A549 (cell line): ENCODE data around the gene NCAPD2. TPM values are rescaled to one million over a fixed set of nuclear protein-coding genes. Genes with fewer than 3 reads are reported as not detected.
A peak's percentile ranks its signal among the peaks of the same experiment; 100 is the strongest.

Experiments
- ATAC-seq, 2 experiments: fragments of 200-7000 bp in 1 of 2; fragments of >200 bp in 1 of 2; cut with Nextera tagmentation in 1 of 2; cut with Tn5 transposase in 1 of 2; 3 replicates each; pipeline versions ENCODE4 v1.8.0 to v1.9.1; 2018 to 2020; ENCODE audit warnings: mild to moderate bottlenecking in 1 of 2, moderate library complexity in 1 of 2
- CTCF ChIA-PET: fragments of 300-600 bp; sonication (Branson Sonifier 250); formaldehyde crosslinking; extraction: SDS; loops from one replicate; lab custom pipeline; 2021; ENCODE audit warnings: antibody characterized with exemption, inconsistent platforms; lab: Yijun Ruan, JAX
- POLR2A ChIA-PET: fragments of 350-600 bp; formaldehyde crosslinking; extraction: SDS; loops from one replicate; lab custom pipeline; 2021; ENCODE audit warnings: antibody characterized with exemption, inconsistent platforms; lab: Yijun Ruan, JAX
- DNase-seq, 2 experiments: peaks; one replicate each; pipeline versions ENCODE4 v3.0.0 to v3.0.0-alpha.2; 2011 to 2016; ENCODE audit warnings: low read depth in 1 of 2, low spot score in 1 of 2
- FAIRE-seq: peaks from 2 replicates; lab custom pipeline; 2011; peaks lifted over from hg19 to GRCh38; lab: Jason Lieb, UNC
- H3K27ac ChIP-seq, 2 experiments: fragments of >200 bp; sonication (Bioruptor Twin); formaldehyde crosslinking; 3 replicates each; pipeline ENCODE4 v1.5.1; 2016 to 2017
- H3K4me1 ChIP-seq: fragments of >200 bp; sonication (Bioruptor Twin); formaldehyde crosslinking; 3 replicates; pipeline ENCODE4 v1.6.1; 2016
- H3K4me2 ChIP-seq: fragments of >200 bp; sonication (Bioruptor Twin); formaldehyde crosslinking; 3 replicates; pipeline ENCODE4 v1.6.1; 2016
- H3K4me3 ChIP-seq: fragments of >200 bp; sonication (Bioruptor Twin); formaldehyde crosslinking; 3 replicates; pipeline ENCODE4 v1.5.1; 2016
- H3K9me3 ChIP-seq: fragments of >200 bp; sonication (Bioruptor Twin); formaldehyde crosslinking; 3 replicates; pipeline ENCODE4 v1.6.1; 2016
- CBX8 ChIP-seq: fragments of 200-600 bp; sonication (generic); IDR thresholded peaks from 2 replicates; pipeline ENCODE4 v1.6.1; 2016
- CHD2 ChIP-seq: fragments of 150-350 bp; IDR thresholded peaks from 2 replicates; pipeline ENCODE4 v1.6.1; 2014; ENCODE audit warnings: low read length; ENCODE audit not compliant: partially characterized antibody
- CHD4 ChIP-seq: fragments of 200-600 bp; sonication (generic); IDR thresholded peaks from 2 replicates; pipeline ENCODE4 v1.6.1; 2016; ENCODE audit warnings: antibody characterized with exemption, mild to moderate bottlenecking, borderline replicate concordance
- E2F6 ChIP-seq: IDR thresholded peaks from 2 replicates; pipeline ENCODE4 v1.6.1; 2012; ENCODE audit warnings: low read depth, borderline replicate concordance
- EHF ChIP-seq: fragments of 250-450 bp; sonication (Bioruptor Pico); IDR thresholded peaks from 2 replicates; pipeline ENCODE4 v1.5.0; 2020; ENCODE audit warnings: mild to moderate bottlenecking
- EP300 ChIP-seq, 2 experiments: fragments of >200 bp; sonication (Bioruptor Twin); formaldehyde crosslinking; IDR thresholded peaks; 2 replicates in 1 of 2; 3 replicates in 1 of 2; pipeline ENCODE4 v1.6.1; 2016 to 2017
- FOXS1 ChIP-seq: fragments of 250-450 bp; sonication (Bioruptor Pico); IDR thresholded peaks from 2 replicates; pipeline ENCODE4 v1.5.0; 2020; ENCODE audit warnings: mild to moderate bottlenecking, moderate library complexity
- HES2 ChIP-seq: fragments of >200 bp; sonication (Bioruptor Twin); formaldehyde crosslinking; IDR thresholded peaks from 2 replicates; pipeline ENCODE4 v1.6.1; 2016
- HOXB5 ChIP-seq: fragments of 250-450 bp; sonication (Bioruptor Pico); IDR thresholded peaks from 2 replicates; pipeline ENCODE4 v1.5.0; 2020; ENCODE audit warnings: mild to moderate bottlenecking, moderate library complexity
- KDM5A ChIP-seq: fragments of 200-600 bp; sonication (generic); IDR thresholded peaks from 2 replicates; pipeline ENCODE4 v1.6.1; 2016; ENCODE audit warnings: antibody characterized with exemption, mild to moderate bottlenecking
- MAZ ChIP-seq: fragments of 150-350 bp; IDR thresholded peaks from 2 replicates; pipeline ENCODE4 v1.6.1; 2014; ENCODE audit warnings: antibody characterized with exemption, low read depth, low read length, borderline replicate concordance
- NFE2L2 ChIP-seq: fragments of 150-350 bp; conservative IDR thresholded peaks from 2 replicates; pipeline ENCODE4 v1.6.1; 2014; ENCODE audit warnings: low read length
- NPAS2 ChIP-seq: fragments of 250-450 bp; sonication (Bioruptor Pico); IDR thresholded peaks from 2 replicates; pipeline ENCODE4 v1.8.0; 2022; ENCODE audit warnings: mild to moderate bottlenecking, moderate library complexity, borderline replicate concordance
- POLR2AphosphoS2 ChIP-seq: conservative IDR thresholded peaks from 2 replicates; pipeline ENCODE4 v1.6.1; 2012; ENCODE audit warnings: low read length, improper control_type of control experiment, inconsistent platforms
- RCOR1 ChIP-seq: fragments of 150-350 bp; IDR thresholded peaks from 2 replicates; pipeline ENCODE4 v1.6.1; 2014; ENCODE audit warnings: antibody characterized with exemption, low read length, low read depth
- RNF2 ChIP-seq: fragments of 200-600 bp; sonication (generic); IDR thresholded peaks from 2 replicates; pipeline ENCODE4 v1.6.1; 2016; ENCODE audit warnings: low read depth, mild to moderate bottlenecking, antibody characterized with exemption, moderate library complexity, borderline replicate concordance
- SREBF2 ChIP-seq: fragments of 450-650 bp; IDR thresholded peaks from 2 replicates; pipeline ENCODE4 v1.6.1; 2014; ENCODE audit warnings: mild to moderate bottlenecking, moderate library complexity
- TP53 ChIP-seq: fragments of 250-450 bp; sonication (Bioruptor Pico); IDR thresholded peaks from 2 replicates; pipeline ENCODE4 v1.5.0; 2021; ENCODE audit warnings: mild to moderate bottlenecking, moderate library complexity
- USF2 ChIP-seq: fragments of 450-650 bp; IDR thresholded peaks from 2 replicates; pipeline ENCODE4 v1.6.1; 2014; ENCODE audit warnings: antibody characterized with exemption
- ZC3H11A ChIP-seq: fragments of 450-650 bp; IDR thresholded peaks from 2 replicates; pipeline ENCODE4 v1.6.1; 2014; ENCODE audit warnings: antibody characterized with exemption, mild to moderate bottlenecking
- WGBS: methylation state at CpG from one replicate; pipeline ENCODE4 v1.1.6; 2017; ENCODE audit errors: missing lambda C conversion rate; 5-methylcytosine and 5-hydroxymethylcytosine counted together
- polyA plus RNA-seq, 4 experiments: library from polyadenylated mRNA; depleted of rRNA in 3 of 4; stranded (reverse); fragments of >200 nt; fragmentation: RNase III in 1 of 4; extraction: RNeasy Plus Mini Kit Qiagen cat#74134 plus additional on column Dnase treatment in 1 of 4; gene quantifications; 2 replicates in 3 of 4; 3 replicates in 1 of 4; pipeline ENCODE4 v1.2.3, GENCODE V29; 2011 to 2017
- TF ChIP-seq, protein P1 (sequence below): fragments of 250-450 bp; sonication (Bioruptor Pico); IDR thresholded peaks from 2 replicates; pipeline ENCODE4 v1.5.0; 2020; ENCODE audit warnings: low read depth, mild to moderate bottlenecking, moderate library complexity
- TF ChIP-seq, protein P2 (sequence below): IDR thresholded peaks from 2 replicates; pipeline ENCODE4 v1.6.1; 2012

The NCAPD2 gene
- polyA plus RNA-seq, 2 of the 4 experiments (the other 2 are of a cell fraction) = 82.0 to 130 TPM

GRCh38 chr12:6462234-6462995, 31.5 kb upstream of the NCAPD2 start:
- TF ChIP-seq SREBF2 (no peak), NPAS2 (CRISPR knock-in tag) (no peak), EP300 (IDR thresholded peaks at IDR 0.05) (no peak)
- FAIRE-seq (no peak), ATAC-seq (no peak)

GRCh38 chr12:6463216-6463615, 30.7 kb upstream of the NCAPD2 start:
- no peak for ATAC-seq
- FAIRE-seq = no peak
- POLR2A ChIA-PET = interaction anchor here (1.1 kb wide), 1 partner anchor 118 kb away, joined by 3 read pairs; no protein-coding TSS in a partner anchor

More at GRCh38 chr12:6462234-6462995, 31.5 kb upstream of the NCAPD2 start:
- Histone ChIP-seq H3K9me3 (no peaks in the 10 kb centered on the region), H3K4me3 (no peak overlapping the region), H3K4me2 (no peak overlapping the region), H3K27ac (no peak overlapping the region), H3K4me1 (peaks cover 5% of the 10 kb centered on the region; the same call in 1 of the 3 replicates)
- POLR2A ChIA-PET = no interaction called here
- CTCF ChIA-PET = interaction anchor here (0.8 to 9.3 kb wide), 8 partner anchors 11 to 139 kb away, joined by 3 to 92 read pairs (median 5); partner anchors contain the start of gene TAPBPL
- no peak for DNase-seq
- WGBS = 88% methylated on average over 14 of the region's 14 CpGs

GRCh38 chr12:6463858-6464257, 30.0 kb upstream of the NCAPD2 start:
- CTCF ChIA-PET = interaction anchor here (0.6 to 9.3 kb wide), 12 partner anchors 20 to 185 kb away, joined by 3 to 92 read pairs (median 7); no protein-coding TSS in a partner anchor
- TF ChIP-seq FOXS1 (CRISPR knock-in tag) (no peak), CBX8 (no peak), USF2 (no peak), HES2 (no peak), RNF2 (no peak), EHF (no peak), EP300 (IDR thresholded peaks at IDR 0.05) (no peak), MAZ (no peak), RCOR1 (no peak), E2F6 (no peak), NFE2L2 (no peak), ZC3H11A (no peak), CHD4 (no peak), HOXB5 (CRISPR knock-in tag) (no peak)
- no peak for ATAC-seq

More at GRCh38 chr12:6463216-6463615, 30.7 kb upstream of the NCAPD2 start:
- no peak for TF ChIP-seq TP53 (CRISPR knock-in tag)
- no peak for TF ChIP-seq KDM5A
- TF ChIP-seq, protein P1, sequence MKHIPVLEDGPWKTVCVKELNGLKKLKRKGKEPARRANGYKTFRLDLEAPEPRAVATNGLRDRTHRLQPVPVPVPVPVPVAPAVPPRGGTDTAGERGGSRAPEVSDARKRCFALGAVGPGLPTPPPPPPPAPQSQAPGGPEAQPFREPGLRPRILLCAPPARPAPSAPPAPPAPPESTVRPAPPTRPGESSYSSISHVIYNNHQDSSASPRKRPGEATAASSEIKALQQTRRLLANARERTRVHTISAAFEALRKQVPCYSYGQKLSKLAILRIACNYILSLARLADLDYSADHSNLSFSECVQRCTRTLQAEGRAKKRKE = no peak
- TF ChIP-seq POLR2AphosphoS2 = no peak
- TF ChIP-seq, protein P2, sequence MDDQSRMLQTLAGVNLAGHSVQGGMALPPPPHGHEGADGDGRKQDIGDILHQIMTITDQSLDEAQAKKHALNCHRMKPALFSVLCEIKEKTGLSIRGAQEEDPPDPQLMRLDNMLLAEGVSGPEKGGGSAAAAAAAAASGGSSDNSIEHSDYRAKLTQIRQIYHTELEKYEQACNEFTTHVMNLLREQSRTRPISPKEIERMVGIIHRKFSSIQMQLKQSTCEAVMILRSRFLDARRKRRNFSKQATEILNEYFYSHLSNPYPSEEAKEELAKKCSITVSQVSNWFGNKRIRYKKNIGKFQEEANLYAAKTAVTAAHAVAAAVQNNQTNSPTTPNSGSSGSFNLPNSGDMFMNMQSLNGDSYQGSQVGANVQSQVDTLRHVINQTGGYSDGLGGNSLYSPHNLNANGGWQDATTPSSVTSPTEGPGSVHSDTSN = no peak
- TF ChIP-seq CHD2 = no peak
- TF ChIP-seq, all 56 proteins: peak for 0
- no peak for DNase-seq
- H3K4me3 ChIP-seq = no peak overlapping the region
- no peaks in the 10 kb centered on the region for H3K9me3 ChIP-seq
- CTCF ChIA-PET = interaction anchor here (0.7 to 9.3 kb wide), 8 partner anchors 12 to 184 kb away, joined by 3 to 92 read pairs (median 5); partner anchors contain the start of gene TAPBPL
- 90% methylated on average over 7 of the region's 7 CpGs for WGBS
- peaks cover 11% of the 10 kb centered on the region for H3K4me1 ChIP-seq
- H3K4me2 ChIP-seq = no peak overlapping the region
- H3K27ac ChIP-seq = no peak overlapping the region

More at GRCh38 chr12:6463858-6464257, 30.0 kb upstream of the NCAPD2 start:
- no peak for FAIRE-seq
- POLR2A ChIA-PET = interaction anchor here (1.1 kb wide), 1 partner anchor 119 kb away, joined by 3 read pairs; no protein-coding TSS in a partner anchor
- WGBS = 96% methylated on average over 6 of the region's 6 CpGs
- H3K27ac ChIP-seq = 0 out of 6 replicates have a peak overlapping the region, but pooled peaks of 1 of the 2 experiments have one; percentile 10
- peaks cover 18% of the 10 kb centered on the region for H3K4me1 ChIP-seq
- no peak for DNase-seq
- H3K4me2 ChIP-seq = no peak overlapping the region
- H3K4me3 ChIP-seq = no peak overlapping the region
- H3K9me3 ChIP-seq = no peaks in the 10 kb centered on the region
